ENCODE measurements around the gene RNU6-9. TPM values are rescaled to one million over a fixed set of nuclear protein-coding genes. Genes with fewer than 3 reads are reported as not detected.

RNU6-9 gene
- total and polyA plus RNA-seq, 8 donors, result not detected

- Histone ChIP-seq H3K27me3 (no peaks in the 10 kb centered on the region), H3K27ac (no peak overlapping the region), H3K36me3 (peaks cover 0 to 76% of the 10 kb centered on the region in 2 donors), H3K4me1 (no peaks in the 10 kb centered on the region), H3K4me3 (no peak overlapping the region), H3K9me3 (no peaks in the 10 kb centered on the region)
- no peak for ATAC-seq
- no peak for TF ChIP-seq CTCF (IDR thresholded peaks at IDR 0.05)
- intact Hi-C loops (cut with DNase I), result no loop called here
- DNase-seq, result no peak
Measured at GRCh38 chr19:879711-880438, 13.4 kb upstream of the RNU6-9 start.

GRCh38 chr19:881385-882071 is 11.8 kb upstream of the RNU6-9 start:
- peaks cover 0 to 76% of the 10 kb centered on the region in 2 donors for H3K36me3 ChIP-seq
- H3K27ac ChIP-seq, result no peak overlapping the region

GRCh38 chr19:882871-883497 is 10.3 kb upstream of the RNU6-9 start:
- DNase-seq (no peak), ATAC-seq (no peak)
- peaks cover 0 to 81% of the 10 kb centered on the region in 2 donors for H3K36me3 ChIP-seq
- H3K4me1 ChIP-seq, result no peaks in the 10 kb centered on the region
- H3K4me3 ChIP-seq, result no peak overlapping the region
- intact Hi-C loops (cut with DNase I), result no loop called here
- no peak for TF ChIP-seq CTCF (IDR thresholded peaks at IDR 0.05)
- H3K9me3 ChIP-seq, result no peaks in the 10 kb centered on the region
- no peaks in the 10 kb centered on the region for H3K27me3 ChIP-seq
- H3K27ac ChIP-seq, result no peak overlapping the region

More at GRCh38 chr19:881385-882071, 11.8 kb upstream of the RNU6-9 start:
- Histone ChIP-seq H3K4me1 (no peaks in the 10 kb centered on the region), H3K9me3 (no peaks in the 10 kb centered on the region), H3K27me3 (no peaks in the 10 kb centered on the region), H3K4me3 (no peak overlapping the region)
- no peak for ATAC-seq
- intact Hi-C loops (cut with DNase I), result no loop called here
- TF ChIP-seq CTCF (IDR thresholded peaks at IDR 0.05), result no peak
- DNase-seq, result no peak

- Histone ChIP-seq H3K27me3 (no peaks in the 10 kb centered on the region), H3K9me3 (no peaks in the 10 kb centered on the region), H3K36me3 (peaks cover 0 to 89% of the 10 kb centered on the region in 2 donors), H3K4me3 (no peak overlapping the region), H3K27ac (no peak overlapping the region), H3K4me1 (no peaks in the 10 kb centered on the region)
- ATAC-seq, result peak; percentile 93
- intact Hi-C loops (cut with DNase I), result no loop called here
- DNase-seq, result peak in 1 of 4 donors; percentile 77
- no peak for TF ChIP-seq CTCF (IDR thresholded peaks at IDR 0.05)
Measured at GRCh38 chr19:883661-884211, 9.5 kb upstream of the RNU6-9 start.
